HG03045 (cell line): ENCODE measurements around the gene BRD7.
A peak's percentile ranks its signal among the peaks of the same experiment; 100 is the strongest.

Experiments
- ATAC-seq: cut with Tn5 transposase; IDR thresholded peaks from one replicate; pipeline ENCODE4 v1.9.1; 2021; ENCODE audit warnings: mild to moderate bottlenecking, moderate library complexity; ENCODE audit not compliant: unreplicated experiment

The BRD7 gene

DNA sequence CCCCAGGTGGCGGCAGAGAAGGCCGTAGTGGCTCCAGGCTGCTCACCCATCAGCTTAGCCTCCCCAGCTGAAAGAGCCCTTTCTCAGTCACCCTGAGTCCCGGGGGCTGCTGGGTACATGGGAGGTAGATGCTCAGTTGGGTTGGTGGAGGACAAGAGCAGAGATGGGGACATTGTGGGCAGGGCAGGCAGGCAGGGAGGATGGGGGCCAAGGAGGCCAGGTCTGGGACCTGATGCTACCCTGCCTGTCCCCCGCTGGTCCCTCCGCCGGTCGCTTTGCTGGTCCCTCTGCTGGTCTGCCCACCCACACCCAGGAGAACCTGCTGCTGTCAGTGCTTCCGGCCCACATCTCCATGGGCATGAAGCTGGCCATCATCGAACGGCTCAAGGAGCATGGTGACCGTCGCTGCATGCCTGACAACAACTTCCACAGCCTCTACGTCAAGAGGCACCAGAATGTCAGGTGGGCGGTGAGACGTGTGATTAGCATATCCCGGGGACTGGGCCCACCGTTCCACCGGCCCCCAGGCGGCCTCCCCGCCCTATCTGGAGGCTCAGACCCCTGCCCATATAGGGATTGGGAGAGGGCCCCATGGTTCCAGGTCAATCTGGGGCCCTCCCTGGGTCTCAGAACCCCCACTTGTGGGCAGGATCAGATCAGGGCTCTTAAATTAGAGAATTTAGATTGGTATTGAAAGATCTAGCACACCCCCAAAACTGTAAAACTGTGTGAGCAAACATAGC is 75.6 kb downstream of the BRD7 start:
- no peak for ATAC-seq

- ATAC-seq = no peak
These were observed 76.2 kb downstream of the BRD7 start for GRCh38 chr16:50292566-50292948.

- ATAC-seq = no peak
These were observed 76.8 kb downstream of the BRD7 start for GRCh38 chr16:50291719-50292565.

DNA sequence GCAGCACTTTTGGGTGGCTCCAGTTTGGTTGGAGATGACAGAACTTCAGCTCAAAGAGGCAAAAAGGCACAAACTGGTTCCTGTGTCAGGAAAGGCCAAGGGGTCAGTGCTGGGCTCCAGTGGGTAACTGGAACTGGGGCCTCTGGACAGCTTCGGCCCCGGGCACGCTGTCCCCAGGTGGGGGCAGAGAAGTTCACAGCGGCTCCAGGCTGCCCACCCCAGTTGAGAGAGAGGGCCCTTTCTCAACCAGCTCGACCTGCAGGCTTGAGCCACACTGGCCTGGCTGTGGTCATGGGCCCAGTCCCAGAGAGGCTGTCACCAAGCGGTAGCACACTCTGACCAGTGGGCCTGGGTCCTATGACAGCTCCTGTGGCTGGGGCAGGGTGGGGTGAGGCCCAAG is 77.9 kb downstream of the BRD7 start:
- no peak for ATAC-seq

DNA sequence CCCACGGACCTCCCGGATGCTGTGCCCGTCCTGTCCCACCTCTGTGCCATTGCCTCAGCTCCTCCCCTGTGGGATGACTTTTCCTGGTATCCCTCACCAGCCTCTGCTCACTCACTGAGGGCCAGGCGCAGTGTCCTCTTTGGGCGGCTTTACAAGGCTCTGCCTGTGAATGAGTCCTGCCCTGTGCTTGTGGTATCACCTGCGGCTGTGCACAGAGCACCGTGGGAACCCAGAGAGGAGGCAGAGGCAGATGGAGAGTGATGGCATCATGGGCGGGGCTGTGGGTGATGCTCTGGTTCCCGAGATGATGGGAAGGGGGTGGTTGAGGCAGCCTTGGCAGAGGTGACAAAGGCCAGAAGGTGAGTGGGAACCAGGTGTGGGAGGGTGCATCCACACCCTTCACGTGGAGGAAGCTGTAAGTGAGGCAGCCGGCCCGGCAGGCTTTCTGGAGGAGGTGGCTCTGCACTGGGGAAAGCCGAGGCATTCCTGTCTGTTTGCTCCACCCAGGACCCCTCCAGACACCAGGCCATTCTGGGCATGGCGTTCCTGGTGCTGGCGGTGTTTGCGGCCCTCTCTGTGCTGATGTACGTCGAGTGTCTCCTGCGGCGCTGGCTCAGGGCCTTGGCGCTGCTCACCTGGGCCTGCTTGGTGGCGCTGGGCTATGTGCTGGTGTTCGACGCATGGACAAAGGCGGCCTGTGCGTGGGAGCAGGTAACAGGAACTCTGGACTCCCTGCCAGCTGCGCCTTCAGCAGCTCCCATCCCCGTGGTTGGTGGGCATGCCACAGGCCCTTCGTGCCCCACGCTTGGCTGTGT is 78.6 kb downstream of the BRD7 start:
- no peak for ATAC-seq

GRCh38 chr16:50288920-50289319 is 79.9 kb downstream of the BRD7 start:
- no peak for ATAC-seq

GRCh38 chr16:50288026-50288425 is 80.8 kb downstream of the BRD7 start:
- ATAC-seq = no peak

DNA sequence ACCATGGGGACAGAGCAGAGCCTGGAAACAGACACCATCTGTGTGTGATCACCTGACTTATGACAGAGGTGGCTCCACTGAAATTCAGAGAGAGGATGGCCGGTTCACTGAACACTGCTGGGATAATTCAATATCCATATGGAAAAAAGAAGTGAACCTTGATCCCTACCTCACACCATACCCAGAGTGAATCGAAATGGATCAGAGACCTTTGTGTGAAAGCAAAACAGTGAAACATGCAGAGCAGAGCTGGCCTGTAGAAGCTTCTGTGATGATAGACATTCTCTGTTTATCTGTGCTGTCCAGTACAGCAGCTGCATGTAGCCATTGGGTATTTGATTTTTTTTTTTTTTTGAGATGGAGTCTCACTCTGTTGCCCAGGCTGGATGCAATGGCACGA is 82.1 kb downstream of the BRD7 start:
- ATAC-seq = no peak

GRCh38 chr16:50285406-50286003 is 83.3 kb downstream of the BRD7 start:
- no peak for ATAC-seq

DNA sequence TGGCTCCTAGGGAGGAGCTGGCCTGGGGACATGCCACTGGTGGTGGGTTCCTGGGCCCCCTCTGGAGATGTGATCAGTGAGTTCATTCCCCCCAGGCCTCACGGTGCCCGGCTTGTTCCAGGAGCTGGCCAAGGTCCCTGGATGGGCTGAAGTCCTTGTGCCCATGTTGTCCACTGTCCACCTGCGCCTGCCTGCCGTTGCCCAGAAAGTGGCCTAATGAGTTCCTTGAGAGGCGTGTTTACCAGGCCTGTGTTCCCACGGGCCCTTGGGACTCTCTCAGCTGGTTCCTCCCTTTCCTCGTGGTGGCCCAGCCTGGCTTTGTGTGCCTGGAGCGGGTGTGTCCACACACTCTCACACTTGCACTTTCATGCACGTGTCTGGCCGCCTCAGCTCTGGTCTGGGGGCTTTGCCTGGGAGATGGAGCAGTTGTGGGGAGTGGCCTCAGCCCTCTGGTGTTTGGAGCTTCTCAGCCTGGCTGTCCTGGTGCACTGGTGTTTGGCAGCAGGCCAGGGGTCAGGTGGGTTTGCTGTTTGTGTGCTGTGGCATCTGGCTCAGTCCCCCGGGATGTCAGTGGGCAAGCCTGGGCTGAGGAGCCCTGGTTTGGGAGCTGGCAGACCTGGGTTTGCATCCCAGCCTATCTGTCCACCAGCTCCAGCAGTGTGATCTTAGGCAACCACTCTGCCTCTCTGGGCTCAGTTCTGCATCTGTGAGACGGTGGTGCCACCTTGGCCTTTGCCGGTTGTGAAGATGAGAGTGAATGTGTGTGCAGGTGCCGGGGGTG is 84.5 kb downstream of the BRD7 start:
- ATAC-seq = no peak

DNA sequence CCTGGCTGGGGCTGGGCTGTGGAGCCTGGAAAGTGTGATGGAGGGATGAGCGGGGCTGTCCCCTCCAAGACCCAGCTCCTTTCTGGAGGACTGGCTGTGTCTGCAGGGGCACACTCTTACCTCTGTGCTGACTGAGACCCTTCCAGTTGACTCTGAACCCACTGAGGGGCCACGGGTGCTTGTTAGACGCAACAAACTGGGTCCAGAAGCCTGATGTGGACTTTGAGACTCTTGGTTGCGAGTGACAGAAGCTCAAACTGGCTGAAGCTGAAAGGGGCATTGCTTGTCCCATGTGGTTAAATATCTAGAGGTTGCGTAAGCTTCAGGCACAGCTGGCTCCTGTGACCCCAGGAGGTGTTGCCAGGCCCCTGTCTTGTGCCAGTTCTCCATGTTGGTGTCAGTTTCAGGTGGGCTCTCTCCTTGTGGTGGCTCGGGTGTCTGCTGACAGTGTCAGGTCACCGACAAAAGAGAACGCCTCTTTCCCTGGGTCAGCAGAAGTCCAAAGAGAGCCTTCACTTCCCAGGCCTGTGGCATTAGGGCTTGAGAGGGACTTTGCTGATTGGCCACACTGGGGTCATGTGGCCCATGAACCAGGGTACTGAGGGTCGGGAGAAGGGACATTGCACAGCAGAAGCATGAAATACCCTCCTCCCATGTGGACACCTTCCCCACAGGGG is 85.7 kb downstream of the BRD7 start:
- no peak for ATAC-seq

DNA sequence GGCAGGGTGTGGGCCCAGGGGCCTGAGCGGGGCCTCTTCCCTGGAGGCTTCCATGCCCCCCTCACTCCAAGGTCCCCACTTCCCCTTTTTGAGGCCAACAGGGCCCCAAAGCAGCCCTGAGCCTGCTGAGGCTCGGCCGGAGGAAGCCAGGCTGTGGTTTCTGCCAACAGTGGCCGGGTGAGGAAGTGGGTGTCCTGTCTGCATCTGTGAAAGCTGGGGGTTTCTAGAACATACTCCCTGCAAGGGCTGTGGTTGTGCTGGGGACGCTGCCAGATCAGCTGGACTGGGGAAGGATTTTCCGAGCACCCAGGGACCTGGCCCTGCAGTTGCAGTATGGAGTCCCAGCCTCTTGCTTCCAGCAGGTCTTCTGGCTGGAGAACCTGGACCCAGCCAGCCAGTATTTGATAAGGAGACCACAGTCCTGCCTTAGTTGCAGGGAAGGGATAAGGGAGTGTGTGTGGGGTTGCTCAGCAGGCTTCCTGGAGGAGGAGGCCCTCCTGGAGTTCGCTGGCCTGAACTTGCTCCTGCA is 86.7 kb downstream of the BRD7 start:
- peak; percentile 77 for ATAC-seq

DNA sequence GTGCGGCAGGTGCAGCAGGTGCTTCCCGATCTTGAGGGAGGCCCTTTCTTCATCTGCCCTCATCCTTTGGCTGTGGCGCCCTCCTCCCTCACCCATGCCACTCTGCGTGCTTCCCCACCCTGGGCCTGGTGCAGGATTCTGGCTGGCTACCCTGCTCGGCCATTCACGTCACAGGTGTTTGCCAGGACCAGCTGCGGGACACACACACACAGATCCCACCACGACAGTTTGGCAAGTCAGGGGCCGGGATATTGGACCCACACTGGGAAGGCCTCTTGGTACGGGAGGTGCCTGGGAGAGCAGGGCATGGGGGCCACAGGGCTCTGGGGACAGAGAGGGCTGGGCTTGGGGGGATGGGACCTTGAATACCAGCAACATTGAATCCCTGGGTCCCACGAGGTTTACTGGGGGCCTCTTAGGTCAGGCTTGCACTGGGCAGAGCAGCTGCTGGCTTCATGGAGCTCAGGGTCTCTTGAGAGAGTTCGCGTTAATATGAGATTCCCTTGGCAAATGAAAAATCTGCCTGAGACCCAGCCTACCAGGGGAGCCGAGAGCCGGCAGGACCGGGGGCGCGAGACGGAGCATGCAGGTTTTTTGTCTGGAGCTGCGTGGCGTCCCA is 87.3 kb downstream of the BRD7 start:
- ATAC-seq = no peak

GRCh38 chr16:50280932-50281331 is 87.9 kb downstream of the BRD7 start:
- ATAC-seq = no peak

GRCh38 chr16:50279504-50279865 is 89.3 kb downstream of the BRD7 start:
- no peak for ATAC-seq

DNA sequence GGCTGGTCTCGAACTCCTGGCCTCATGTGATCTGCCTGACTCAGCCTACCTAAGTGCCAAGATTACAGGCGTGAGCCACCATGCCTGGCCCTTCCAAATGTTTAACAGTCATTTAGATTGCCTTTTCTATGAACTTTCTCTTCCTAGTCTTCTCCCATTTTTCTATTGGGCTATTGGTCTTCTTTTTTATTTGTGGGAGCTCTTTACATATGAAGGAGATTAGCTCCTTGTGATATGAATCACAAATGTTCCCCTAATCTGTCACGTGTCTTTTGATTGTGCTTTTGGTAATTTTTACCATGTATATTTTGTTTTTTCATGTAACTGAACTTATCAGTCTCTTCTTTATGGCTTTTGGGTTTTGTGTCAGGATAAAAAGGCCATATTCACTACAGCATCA is 90.5 kb downstream of the BRD7 start:
- no peak for ATAC-seq

DNA sequence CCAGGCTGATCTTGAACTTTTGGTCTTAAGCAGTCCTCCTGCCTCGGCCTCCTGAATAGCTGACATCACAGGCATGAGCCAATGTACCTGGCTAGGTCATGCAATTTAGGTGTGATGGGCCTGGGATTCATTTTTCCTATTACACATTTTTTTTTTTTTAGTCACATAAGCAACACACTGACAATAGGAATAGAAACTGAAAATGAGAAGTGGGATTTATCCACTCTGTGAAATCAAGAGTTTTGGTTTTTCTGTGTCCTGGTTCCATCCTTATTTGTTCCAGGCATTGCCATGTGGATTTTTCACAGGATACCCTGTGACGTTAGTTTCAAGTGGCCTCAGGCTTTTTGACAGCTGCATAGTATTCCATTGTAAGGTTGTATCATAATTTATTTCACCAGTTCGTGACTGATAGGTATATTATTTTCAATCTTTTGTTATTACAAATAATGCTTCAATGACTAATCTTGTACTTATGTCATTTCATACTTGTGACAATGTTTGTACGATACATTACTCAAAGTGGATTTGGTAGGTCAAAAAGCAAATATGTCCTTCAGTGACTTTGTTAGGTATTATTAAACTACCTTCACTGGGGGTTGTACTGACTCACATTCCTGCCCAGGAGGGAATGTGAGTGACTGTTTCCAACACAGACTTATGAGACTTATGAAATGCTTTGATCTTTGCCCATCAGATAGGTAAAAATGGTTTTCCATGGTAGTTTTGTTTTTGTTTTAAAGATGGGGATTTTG is 91.8 kb downstream of the BRD7 start:
- no peak for ATAC-seq

- no peak for ATAC-seq
These were observed 92.5 kb downstream of the BRD7 start for GRCh38 chr16:50276326-50276640.
